ENCODE results near the gene PRIM2. TPM values are rescaled to one million over a fixed set of nuclear protein-coding genes. Genes with fewer than 3 reads are reported as not detected.
"Not testable (repeated sequence)": the region's sequence is repeated elsewhere in the genome, so short reads cannot be mapped to it uniquely, and the experiment has no call there.

The PRIM2 gene
- total and polyA plus RNA-seq, 2 of the 8 experiments (the other 6 are each of a cell fraction or from before 2014, with no cell fraction given) = 20.8 to 46.8 TPM

GRCh38 chr6:57293472-57293871, 24.0 kb upstream of the PRIM2 start:
- H4K8ac ChIP-seq (ENCODE audit: extremely low read depth, insufficient read depth, low read length); H3K9me3 ChIP-seq (ENCODE audit: insufficient read depth in 2 of 2, low read depth in 1 of 2, low read length in 1 of 2); H4K5ac ChIP-seq (ENCODE audit: insufficient read length, low read depth, low read length); H3K23ac ChIP-seq (ENCODE audit: insufficient read length); H3K56ac ChIP-seq (replicated peaks; ENCODE audit: insufficient read length, low read depth, low read length); H2BK120ac ChIP-seq (replicated peaks; ENCODE audit: low read depth, low read length); H3K36me3 ChIP-seq (ENCODE audit: control insufficient read depth in 2 of 4, insufficient read depth in 4 of 4, low read length in 3 of 4); H3K18ac ChIP-seq (ENCODE audit: extremely low read depth, low read length); H4K20me1 ChIP-seq (replicated peaks in 1 of 2; ENCODE audit: control insufficient read depth in 1 of 2, insufficient read depth in 2 of 2, low read length in 2 of 2); DNase-seq (ENCODE audit: low read depth in 1 of 2, low spot score in 2 of 2); H2BK12ac ChIP-seq (ENCODE audit: low read depth, low read length); H2BK5ac ChIP-seq (ENCODE audit: low read depth, low read length); H2BK20ac ChIP-seq (ENCODE audit: low read length); H3K4me3 ChIP-seq (ENCODE audit: extremely low read depth in 1 of 4, insufficient read depth in 2 of 4, low read depth in 3 of 4, low read length in 4 of 4); H3K27ac ChIP-seq (ENCODE audit: low read depth, low read length); POLR2A ChIA-PET (ENCODE audit: partially characterized antibody); H3K79me1 ChIP-seq (ENCODE audit: low read depth, low read length); H3K14ac ChIP-seq (ENCODE audit: insufficient read length); H2BK15ac ChIP-seq (ENCODE audit: low read length); H3K4me2 ChIP-seq (ENCODE audit: insufficient read depth in 1 of 2, low read depth in 2 of 2, low read length in 2 of 2); H3K4ac ChIP-seq (replicated peaks; ENCODE audit: insufficient read length, low read depth, low read length); H3K79me2 ChIP-seq (ENCODE audit: control insufficient read depth in 1 of 2, insufficient read depth in 2 of 2, low read length in 2 of 2); H3K27me3 ChIP-seq (replicated peaks in 1 of 4; ENCODE audit: control insufficient read depth in 3 of 4, extremely low read depth in 1 of 4, insufficient read depth in 3 of 4, low read length in 3 of 4); H3K4me1 ChIP-seq (replicated peaks in 1 of 4; ENCODE audit: control insufficient read depth in 3 of 4, insufficient read depth in 4 of 4, low read length in 3 of 4); H2AK5ac ChIP-seq (ENCODE audit: low read depth, low read length); H3K23me2 ChIP-seq (ENCODE audit: low read depth, low read length); H2AFZ ChIP-seq (ENCODE audit: low read length); FAIRE-seq; H4K91ac ChIP-seq (replicated peaks; ENCODE audit: insufficient read length, low read length); H3K9ac ChIP-seq (replicated peaks in 1 of 4; ENCODE audit: extremely low read depth in 1 of 4, low read depth in 3 of 4, low read length in 3 of 4): not testable (repeated sequence)
- CTCF ChIA-PET (ENCODE audit: partially characterized antibody) = interaction anchor here (0.7 kb wide), 1 partner anchor 23 kb away, joined by 3 read pairs; no protein-coding TSS in a partner anchor
- 85% methylated on average over 1 of the region's 1 CpG; no CpG with 5 or more reads in 1 of the 2 experiments for WGBS, 2 experiments (ENCODE audit: extremely low coverage in 1 of 2, insufficient coverage in 1 of 2, insufficient read length in 1 of 2, insufficient replicate concordance in 2 of 2, low coverage in 1 of 2, low lambda C conversion rate in 2 of 2, missing lambda C conversion rate in 1 of 2)

All from H1 (cell line).